Cardiac fibroblast (primary cell): Measurements from ENCODE around the gene HGF.

ENCODE experiments used
- DNase-seq, 2 donors: peaks; one replicate each; pipeline versions ENCODE4 v3.0.0 to v3.0.0-alpha.2; 2010; ENCODE audit warnings: low read depth in 2 of 2
- H3K4me3 ChIP-seq, 2 donors: replicated peaks in 1 of 2; 1 replicate in 1 of 2; 2 replicates in 1 of 2; pipeline ENCODE4 v1.5.1; 2011; ENCODE audit warnings: low read depth in 2 of 2, low read length in 2 of 2, mild to moderate bottlenecking in 2 of 2, moderate library complexity in 1 of 2
- CTCF ChIP-seq: IDR thresholded peaks from one replicate; pipeline ENCODE4 v1.5.1; 2011; ENCODE audit warnings: low read depth, mild to moderate bottlenecking, low read length, inconsistent platforms

The HGF gene

GRCh38 chr7:81685270-81685868, 84.5 kb downstream of the HGF start:
- peak in 1 of 2 donors; percentile 47 for DNase-seq
- no peak for TF ChIP-seq CTCF
- H3K4me3 ChIP-seq: no peak overlapping the region

DNA sequence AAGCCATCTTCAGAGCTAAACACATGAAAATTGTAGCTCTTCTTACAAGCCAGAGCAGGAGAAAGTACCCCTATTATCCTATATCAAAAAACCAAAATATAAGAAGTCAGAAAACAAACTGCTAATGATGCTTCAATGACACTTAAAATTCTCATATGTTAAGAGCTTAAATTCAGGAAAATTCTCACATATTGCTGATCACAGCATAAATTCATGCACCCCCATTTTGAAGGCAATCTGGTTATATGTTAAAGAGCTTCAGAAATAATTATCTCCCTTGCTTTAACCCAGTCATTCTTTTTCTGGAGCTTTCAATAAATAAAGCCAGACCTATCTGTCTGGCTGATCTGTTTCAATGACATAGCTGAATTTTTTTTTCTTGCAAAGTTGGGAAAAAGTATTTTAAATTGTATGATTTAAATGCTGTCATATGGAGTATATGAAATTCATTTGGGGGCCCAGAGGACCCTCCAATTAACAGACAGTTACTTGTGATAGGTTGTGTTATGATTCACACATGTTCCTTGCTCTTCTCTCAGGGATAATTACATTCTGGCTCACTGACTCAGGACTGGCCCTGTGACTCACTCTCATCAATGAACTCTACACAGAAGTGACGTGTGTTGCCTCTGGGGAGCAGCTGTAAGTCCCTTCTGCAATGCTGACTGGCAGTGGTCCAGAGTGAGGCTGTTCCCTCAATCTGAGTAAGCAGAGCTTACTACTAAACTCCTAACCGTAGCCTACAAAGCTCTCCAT, 85.2 kb downstream of the HGF start:
- DNase-seq: peak; percentile 100
- no peak overlapping the region for H3K4me3 ChIP-seq
- TF ChIP-seq CTCF: no peak

GRCh38 chr7:81684033-81684432, 85.8 kb downstream of the HGF start:
- no peak for DNase-seq
- no peak for TF ChIP-seq CTCF
- H3K4me3 ChIP-seq: no peak overlapping the region

DNA sequence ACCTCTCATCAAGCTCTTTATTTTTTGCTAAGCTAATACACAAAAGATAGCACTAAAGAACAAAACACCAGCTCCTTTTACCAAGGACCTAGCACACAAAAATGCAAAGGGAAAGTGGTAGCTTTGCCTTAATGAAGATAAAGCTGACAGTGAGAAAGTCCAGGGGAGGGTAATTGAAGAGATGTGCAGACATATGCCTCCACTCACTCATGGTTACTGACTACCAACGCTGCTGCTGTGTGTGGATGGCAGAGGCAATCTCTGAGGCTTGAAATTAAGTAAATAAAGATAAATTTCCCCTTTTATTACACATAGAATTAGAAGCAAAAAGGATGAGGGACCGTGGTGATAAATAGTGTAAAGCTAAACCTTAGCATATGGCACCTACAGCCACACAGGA, 87.0 kb downstream of the HGF start:
- peak in 1 of 2 donors; percentile 32 for DNase-seq
- H3K4me3 ChIP-seq: no peak overlapping the region
- TF ChIP-seq CTCF: no peak

DNA sequence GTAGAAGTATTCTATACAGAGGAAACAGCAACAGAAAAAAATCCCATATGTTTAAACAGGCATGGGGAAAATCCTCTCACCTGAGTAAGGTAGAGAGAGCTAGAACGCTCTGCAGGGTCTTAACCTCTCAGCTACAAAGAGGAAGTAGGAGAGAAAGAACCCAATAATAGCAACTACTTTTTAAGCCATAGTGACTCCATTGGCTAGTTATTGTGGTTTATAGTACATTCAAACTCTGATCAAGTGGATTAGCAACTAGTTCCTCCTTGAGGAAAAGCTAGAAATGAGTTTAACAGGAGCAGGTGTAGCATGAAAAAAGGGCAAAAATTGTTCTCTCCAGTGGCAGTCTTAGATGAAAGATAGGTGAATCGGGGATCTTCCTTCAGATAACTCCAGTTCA, 89.7 kb downstream of the HGF start:
- no peak for TF ChIP-seq CTCF
- H3K4me3 ChIP-seq: no peak overlapping the region
- no peak for DNase-seq

DNA sequence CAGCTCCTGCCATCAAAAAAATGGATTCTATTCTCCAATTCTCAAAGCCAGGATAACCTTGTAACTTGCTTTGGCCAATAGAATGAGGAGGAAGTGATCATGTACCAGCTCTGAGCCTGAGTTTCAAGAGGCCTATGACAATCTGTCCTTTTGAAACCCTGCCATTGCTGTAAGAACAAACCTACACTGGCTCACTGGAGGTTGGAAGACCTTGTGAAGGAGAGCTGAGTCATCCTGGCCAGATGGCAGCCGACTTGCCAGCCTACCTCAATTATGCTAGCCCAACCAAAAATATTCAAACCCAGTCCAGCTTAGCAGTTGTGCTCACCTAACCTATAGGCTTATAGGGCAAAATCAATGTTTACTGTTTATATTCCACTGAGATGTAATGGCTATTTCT, 93.0 kb downstream of the HGF start:
- peak; percentile 40 to 65 for DNase-seq
- no peak overlapping the region for H3K4me3 ChIP-seq
- no peak for TF ChIP-seq CTCF
